GM19328 (cell line): ENCODE measurements around the gene PALD1.

Source experiments
- ATAC-seq: cut with Tn5 transposase; IDR thresholded peaks from one replicate; pipeline ENCODE4 v1.9.1; 2021; ENCODE audit warnings: mild to moderate bottlenecking, moderate library complexity; ENCODE audit not compliant: unreplicated experiment

The PALD1 gene

GRCh38 chr10:70535001-70535400 lies 56.4 kb downstream of the PALD1 start:
- no peak for ATAC-seq

- no peak for ATAC-seq
Observed at GRCh38 chr10:70535451-70535850, 56.9 kb downstream of the PALD1 start.

- ATAC-seq = no peak
Observed at GRCh38 chr10:70536196-70536861, 57.8 kb downstream of the PALD1 start.

GRCh38 chr10:70537398-70538194 lies 59.0 kb downstream of the PALD1 start:
- ATAC-seq = no peak

GRCh38 chr10:70538195-70538520 lies 59.6 kb downstream of the PALD1 start:
- no peak for ATAC-seq

- ATAC-seq = no peak
Observed at GRCh38 chr10:70538731-70539338, 60.3 kb downstream of the PALD1 start.

GRCh38 chr10:70539471-70539870 lies 60.9 kb downstream of the PALD1 start:
- ATAC-seq = no peak

- no peak for ATAC-seq
Observed at GRCh38 chr10:70540089-70540788, 61.7 kb downstream of the PALD1 start.

GRCh38 chr10:70540789-70541360 lies 62.3 kb downstream of the PALD1 start:
- ATAC-seq = no peak

- ATAC-seq = no peak
Observed at GRCh38 chr10:70541736-70542564, 63.4 kb downstream of the PALD1 start.

- no peak for ATAC-seq
Observed at GRCh38 chr10:70542565-70542938, 64.0 kb downstream of the PALD1 start.

GRCh38 chr10:70543911-70544310 lies 65.3 kb downstream of the PALD1 start:
- no peak for ATAC-seq

GRCh38 chr10:70544431-70545340 lies 66.1 kb downstream of the PALD1 start:
- ATAC-seq = no peak

- ATAC-seq = no peak
Observed at GRCh38 chr10:70546584-70546983, 68.0 kb downstream of the PALD1 start.

GRCh38 chr10:70549351-70549961 lies 70.9 kb downstream of the PALD1 start:
- no peak for ATAC-seq

GRCh38 chr10:70549962-70550458 lies 71.4 kb downstream of the PALD1 start:
- ATAC-seq = no peak

- ATAC-seq = no peak
Observed at GRCh38 chr10:70550459-70550858, 71.9 kb downstream of the PALD1 start.

- no peak for ATAC-seq
Observed at GRCh38 chr10:70551466-70551865, 72.9 kb downstream of the PALD1 start.

- no peak for ATAC-seq
Observed at GRCh38 chr10:70551971-70552422, 73.4 kb downstream of the PALD1 start.
